Fibroblast of lung (primary cell): ENCODE results near the gene OIT3.

Source experiments
- EZH2 ChIP-seq: IDR thresholded peaks from 2 replicates; pipeline ENCODE4 v1.5.1; 2012; ENCODE audit warnings: low read length, control low read depth, mild to moderate bottlenecking; ENCODE audit errors: missing control alignments
- TF ChIP-seq, protein P1 (sequence below), 2 donors: IDR thresholded peaks in 1 of 2; conservative IDR thresholded peaks in 1 of 2; 1 replicate in 1 of 2; 2 replicates in 1 of 2; pipeline ENCODE4 v1.5.1; 2011 to 2012; ENCODE audit warnings: low read length in 2 of 2, control low read depth in 1 of 2, inconsistent platforms in 1 of 2, low read depth in 1 of 2, mild to moderate bottlenecking in 1 of 2

DNA sequence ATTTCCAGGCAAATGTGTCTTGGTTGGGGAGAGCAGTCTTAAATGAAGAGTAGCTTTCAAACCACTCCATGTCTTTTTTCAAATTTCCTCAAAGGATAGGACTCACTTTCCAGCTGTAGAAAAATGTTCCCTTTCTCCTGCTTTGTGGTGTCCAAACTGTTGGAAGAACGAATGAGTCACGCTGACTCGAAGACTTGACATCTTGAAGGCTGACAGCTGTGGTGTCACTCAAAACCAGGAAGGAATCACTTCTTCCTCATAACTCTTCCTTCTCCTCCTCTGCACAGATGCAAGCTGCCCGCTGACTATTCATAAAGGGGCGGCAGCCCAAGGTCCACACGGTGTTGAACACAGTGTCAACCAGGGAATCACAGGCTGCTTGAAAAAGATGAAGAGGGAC is 41.8 kb downstream of the OIT3 start:
- TF ChIP-seq, protein P1, sequence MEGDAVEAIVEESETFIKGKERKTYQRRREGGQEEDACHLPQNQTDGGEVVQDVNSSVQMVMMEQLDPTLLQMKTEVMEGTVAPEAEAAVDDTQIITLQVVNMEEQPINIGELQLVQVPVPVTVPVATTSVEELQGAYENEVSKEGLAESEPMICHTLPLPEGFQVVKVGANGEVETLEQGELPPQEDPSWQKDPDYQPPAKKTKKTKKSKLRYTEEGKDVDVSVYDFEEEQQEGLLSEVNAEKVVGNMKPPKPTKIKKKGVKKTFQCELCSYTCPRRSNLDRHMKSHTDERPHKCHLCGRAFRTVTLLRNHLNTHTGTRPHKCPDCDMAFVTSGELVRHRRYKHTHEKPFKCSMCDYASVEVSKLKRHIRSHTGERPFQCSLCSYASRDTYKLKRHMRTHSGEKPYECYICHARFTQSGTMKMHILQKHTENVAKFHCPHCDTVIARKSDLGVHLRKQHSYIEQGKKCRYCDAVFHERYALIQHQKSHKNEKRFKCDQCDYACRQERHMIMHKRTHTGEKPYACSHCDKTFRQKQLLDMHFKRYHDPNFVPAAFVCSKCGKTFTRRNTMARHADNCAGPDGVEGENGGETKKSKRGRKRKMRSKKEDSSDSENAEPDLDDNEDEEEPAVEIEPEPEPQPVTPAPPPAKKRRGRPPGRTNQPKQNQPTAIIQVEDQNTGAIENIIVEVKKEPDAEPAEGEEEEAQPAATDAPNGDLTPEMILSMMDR (conservative IDR thresholded peaks at IDR 0.05 in 1 of 2, IDR thresholded peaks at IDR 0.05 in 1 of 2; ENCODE audit: low read depth in 1 of 2, low read length in 2 of 2) = no peak
- no peak for TF ChIP-seq EZH2
